Measurements from ENCODE around the gene FAM13A. TPM values are rescaled to one million over a fixed set of nuclear protein-coding genes. Genes with fewer than 3 reads are reported as not detected.

FAM13A gene
- total RNA-seq, 1 donor from 2014 or later, result 16.7 TPM

- H3K4me3 Mint-ChIP-seq (ENCODE audit: unreplicated experiment), result no peak overlapping the region
- peaks cover 17% of the 10 kb centered on the region for H3K36me3 Mint-ChIP-seq (ENCODE audit: low read depth, unreplicated experiment)
- H3K9me3 Mint-ChIP-seq (ENCODE audit: unreplicated experiment), result no peaks in the 10 kb centered on the region
- no peak for TF ChIP-seq CTCF (IDR thresholded peaks at IDR 0.05; ENCODE audit: unreplicated experiment)
- no peaks in the 10 kb centered on the region for H3K4me1 Mint-ChIP-seq (ENCODE audit: unreplicated experiment)
- no peak for DNase-seq (ENCODE audit: low spot score)
- H3K27ac Mint-ChIP-seq (ENCODE audit: unreplicated experiment), result no peak overlapping the region
- H3K27me3 Mint-ChIP-seq (ENCODE audit: unreplicated experiment), result no peaks in the 10 kb centered on the region
Observed at GRCh38 chr4:88752754-88753153, 304.2 kb downstream of the FAM13A start.

- no peaks in the 10 kb centered on the region for H3K4me1 Mint-ChIP-seq (ENCODE audit: unreplicated experiment)
- H3K9me3 Mint-ChIP-seq (ENCODE audit: unreplicated experiment), result no peaks in the 10 kb centered on the region
- no peaks in the 10 kb centered on the region for H3K27me3 Mint-ChIP-seq (ENCODE audit: unreplicated experiment)
- no peak overlapping the region for H3K27ac Mint-ChIP-seq (ENCODE audit: unreplicated experiment)
- peaks cover 19% of the 10 kb centered on the region for H3K36me3 Mint-ChIP-seq (ENCODE audit: low read depth, unreplicated experiment)
- TF ChIP-seq CTCF (IDR thresholded peaks at IDR 0.05; ENCODE audit: unreplicated experiment), result no peak
- no peak for DNase-seq (ENCODE audit: low spot score)
- H3K4me3 Mint-ChIP-seq (ENCODE audit: unreplicated experiment), result no peak overlapping the region
Observed at GRCh38 chr4:88752076-88752463, 304.9 kb downstream of the FAM13A start.

GRCh38 chr4:88751258-88752075 is 305.5 kb downstream of the FAM13A start:
- H3K27me3 Mint-ChIP-seq (ENCODE audit: unreplicated experiment), result no peaks in the 10 kb centered on the region
- H3K4me1 Mint-ChIP-seq (ENCODE audit: unreplicated experiment), result no peaks in the 10 kb centered on the region
- no peak overlapping the region for H3K27ac Mint-ChIP-seq (ENCODE audit: unreplicated experiment)
- no peaks in the 10 kb centered on the region for H3K9me3 Mint-ChIP-seq (ENCODE audit: unreplicated experiment)
- TF ChIP-seq CTCF (IDR thresholded peaks at IDR 0.05; ENCODE audit: unreplicated experiment), result no peak
- H3K4me3 Mint-ChIP-seq (ENCODE audit: unreplicated experiment), result no peak overlapping the region
- peaks cover 23% of the 10 kb centered on the region for H3K36me3 Mint-ChIP-seq (ENCODE audit: low read depth, unreplicated experiment)
- DNase-seq (ENCODE audit: low spot score), result no peak

- Mint-ChIP-seq H3K27ac (ENCODE audit: unreplicated experiment) (no peak overlapping the region), H3K9me3 (ENCODE audit: unreplicated experiment) (no peaks in the 10 kb centered on the region), H3K4me3 (ENCODE audit: unreplicated experiment) (no peak overlapping the region)
Observed at GRCh38 chr4:88750369-88750768, 306.6 kb downstream of the FAM13A start.

More at GRCh38 chr4:88750369-88750768, 306.6 kb downstream of the FAM13A start:
- H3K36me3 Mint-ChIP-seq (ENCODE audit: low read depth, unreplicated experiment), result peaks cover 23% of the 10 kb centered on the region
- no peak for TF ChIP-seq CTCF (IDR thresholded peaks at IDR 0.05; ENCODE audit: unreplicated experiment)
- DNase-seq (ENCODE audit: low spot score), result no peak
- H3K4me1 Mint-ChIP-seq (ENCODE audit: unreplicated experiment), result no peaks in the 10 kb centered on the region
- no peaks in the 10 kb centered on the region for H3K27me3 Mint-ChIP-seq (ENCODE audit: unreplicated experiment)

Measured in endothelial cell (in vitro differentiated cells).